Stimulated activated CD4-positive, alpha-beta T cell treated with anti-CD3 and anti-CD28 coated beads, Interleukin-4, amount 100 ng/mL, for 1 hour (primary cell): ENCODE measurements around the gene CLCF1.
A peak's percentile ranks its signal among the peaks of the same experiment; 100 is the strongest.
"Not testable (repeated sequence)": the region's sequence is repeated elsewhere in the genome, so short reads cannot be mapped to it uniquely, and the experiment has no call there.

Experiments
- DNase-seq: peaks from one replicate; pipeline ENCODE4 v3.0.0-alpha.2; 2020

The CLCF1 gene

DNA sequence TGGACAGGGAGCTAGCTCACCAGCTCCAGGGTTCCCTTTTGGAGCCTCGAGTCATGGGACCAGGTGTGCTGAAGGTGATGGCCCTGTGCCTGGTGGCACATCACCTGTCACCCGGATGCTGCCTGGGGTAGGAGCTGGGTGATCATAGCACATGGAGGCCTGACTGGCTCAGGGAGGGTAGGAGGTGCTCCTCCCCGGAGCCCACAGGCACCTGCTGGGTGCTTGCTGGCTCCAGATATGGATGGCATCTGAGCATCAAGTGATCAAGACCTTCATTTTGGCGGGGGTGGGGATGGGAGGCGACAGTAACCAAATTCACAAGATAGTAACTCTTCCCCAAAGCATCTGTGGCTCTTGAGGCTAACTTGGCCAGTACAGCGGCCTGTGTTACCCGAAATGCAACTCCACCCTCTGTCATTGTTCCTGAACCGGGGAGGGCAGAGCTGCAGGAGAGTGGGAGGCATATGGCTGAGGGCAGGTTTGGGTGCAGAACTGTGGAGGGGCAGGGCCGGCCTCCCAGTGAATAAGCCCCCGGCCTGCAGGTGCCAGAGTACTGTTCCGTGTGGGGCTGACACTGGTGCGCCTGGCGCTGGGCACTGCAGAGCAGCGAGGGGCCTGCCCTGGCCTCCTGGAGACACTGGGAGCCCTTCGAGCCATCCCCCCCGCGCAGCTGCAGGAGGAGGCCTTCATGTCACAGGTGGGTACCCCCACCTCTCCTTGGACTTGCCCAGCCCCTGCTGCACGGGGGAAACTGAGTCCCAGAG, 35.2 kb upstream of the CLCF1 start:
- DNase-seq: peak; percentile 23

DNA sequence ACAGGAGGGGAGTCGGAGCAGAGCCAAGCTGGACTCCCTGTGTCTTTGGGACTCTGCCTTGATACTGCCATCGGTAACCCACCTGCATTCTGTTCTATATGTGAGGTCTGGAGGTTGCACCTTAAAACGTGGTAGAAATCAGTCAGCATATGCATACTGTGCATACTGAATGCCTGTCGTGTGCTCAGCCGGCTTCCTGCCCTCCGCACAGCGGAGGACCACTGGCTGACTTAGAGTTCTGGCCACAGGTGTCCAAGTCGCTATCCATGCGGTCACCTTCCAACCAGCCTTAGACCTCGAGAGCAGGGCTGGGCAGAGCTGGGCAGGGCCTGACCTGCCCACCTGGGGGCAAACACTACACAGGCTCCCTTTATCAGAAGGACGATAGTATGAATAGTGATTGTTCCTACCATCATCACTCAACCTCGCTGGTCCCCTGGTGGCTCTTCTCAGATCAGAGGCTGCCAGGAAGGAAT, 34.3 kb upstream of the CLCF1 start:
- no peak for DNase-seq

- peak; percentile 35 for DNase-seq
Measured at GRCh38 chr11:67406969-67407687, 33.7 kb upstream of the CLCF1 start.

DNA sequence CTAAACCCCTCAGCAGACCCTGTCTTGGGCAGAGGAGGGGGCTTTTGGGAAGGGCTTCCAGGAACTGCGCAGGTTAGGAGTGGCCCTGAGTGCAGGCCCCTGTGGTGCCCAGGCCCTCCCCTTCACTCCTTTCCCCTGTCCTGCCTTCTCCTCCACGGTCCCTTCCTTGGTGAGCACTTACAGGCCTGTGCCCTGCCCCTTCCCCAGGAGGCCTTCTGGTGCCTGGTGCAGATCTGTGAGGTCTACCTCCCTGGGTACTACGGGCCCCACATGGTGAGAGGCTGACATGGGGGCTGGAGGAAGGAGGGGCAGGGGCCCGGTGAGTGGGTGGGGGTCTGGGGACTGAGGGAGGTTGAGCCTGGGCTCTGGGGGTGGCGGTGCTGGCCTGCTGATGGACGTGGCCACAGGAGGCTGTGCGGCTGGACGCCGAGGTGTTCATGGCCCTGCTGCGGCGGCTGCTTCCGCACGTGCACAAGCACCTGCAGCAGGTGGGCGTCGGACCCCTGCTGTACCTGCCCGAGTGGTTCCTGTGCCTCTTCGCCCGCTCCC, 33.1 kb upstream of the CLCF1 start:
- DNase-seq: no peak

GRCh38 chr11:67405688-67406339, 32.4 kb upstream of the CLCF1 start:
- DNase-seq: no peak

- peak; percentile 36 for DNase-seq
Measured at GRCh38 chr11:67405196-67405567, 31.8 kb upstream of the CLCF1 start.

DNA sequence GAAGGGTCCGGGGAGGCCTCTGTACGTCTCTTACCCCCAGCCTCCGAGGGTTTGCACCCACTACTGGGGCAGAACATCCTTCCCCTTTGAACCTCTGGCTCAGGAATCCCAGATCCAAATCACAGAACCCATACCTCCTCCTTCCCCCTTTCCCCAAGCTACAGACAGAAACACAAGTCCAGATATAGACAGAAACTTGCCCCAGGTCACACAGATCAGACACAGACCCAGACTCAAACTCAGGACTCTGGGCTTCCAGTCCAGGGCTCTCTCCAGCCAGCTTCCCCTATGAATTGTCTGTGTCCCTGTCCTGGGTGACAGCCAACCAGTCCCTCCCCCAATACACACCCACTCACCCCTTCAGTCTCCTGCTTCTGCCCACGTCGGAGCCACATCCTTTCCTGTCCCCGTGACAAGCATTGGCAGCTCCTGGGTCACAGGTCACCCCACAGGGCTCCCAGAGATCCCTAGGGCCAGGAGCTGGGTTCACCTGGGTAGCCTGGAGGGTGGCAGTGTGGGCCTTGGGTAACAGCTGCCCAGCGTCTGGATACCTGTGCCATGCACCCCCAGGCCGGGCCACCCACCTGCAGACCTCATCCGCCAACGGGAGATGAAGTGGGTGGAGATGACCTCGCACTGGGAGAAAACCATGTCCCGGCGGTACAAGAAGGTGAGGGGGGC, 31.3 kb upstream of the CLCF1 start:
- peak; percentile 47 for DNase-seq

GRCh38 chr11:67403085-67403484, 29.7 kb upstream of the CLCF1 start:
- not testable (repeated sequence) for DNase-seq

- not testable (repeated sequence) for DNase-seq
Measured at GRCh38 chr11:67402192-67402839, 28.9 kb upstream of the CLCF1 start.

DNA sequence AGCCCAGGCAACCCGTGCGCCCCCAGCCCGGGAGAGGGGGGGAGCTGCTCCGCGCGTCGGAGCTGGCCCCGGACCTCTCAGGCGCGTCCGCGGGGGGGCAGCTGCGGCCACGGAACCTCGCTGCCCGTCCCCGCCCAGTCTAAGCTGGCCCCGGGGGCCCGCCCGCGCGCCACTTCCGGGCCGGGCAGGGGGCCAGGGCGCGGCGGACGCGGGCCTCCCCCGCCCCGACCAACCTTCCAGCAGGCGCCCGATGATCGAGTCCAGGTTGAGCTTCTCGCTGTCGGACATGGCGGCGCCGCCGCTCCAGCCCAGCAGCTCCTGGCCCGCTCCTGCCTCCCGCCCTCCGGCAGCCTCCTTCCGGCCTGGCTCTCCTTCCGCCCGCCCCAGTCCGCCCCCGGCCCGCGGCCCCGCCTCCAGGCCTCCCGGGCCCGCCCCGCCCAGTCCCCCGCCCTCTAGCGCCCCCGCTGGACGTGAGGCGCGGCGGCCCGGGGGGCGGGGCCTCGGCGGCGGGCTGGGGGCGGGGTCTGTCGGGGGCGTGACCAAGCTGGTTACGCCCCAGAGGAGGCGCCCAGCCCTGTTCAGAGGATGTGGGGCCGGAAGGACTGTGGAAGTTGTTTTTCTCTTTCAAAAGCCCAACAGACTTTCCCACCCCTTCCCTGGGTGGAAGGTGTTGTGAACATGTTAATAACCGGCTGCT, 28.2 kb upstream of the CLCF1 start, which contains the start of gene PPP1CA:
Gene PPP1CA (minus strand): TSS at position 364 of the 697 bp plus-strand sequence. CDS start 76 bp downstream, at position 288.
- DNase-seq: peak; percentile 90

DNA sequence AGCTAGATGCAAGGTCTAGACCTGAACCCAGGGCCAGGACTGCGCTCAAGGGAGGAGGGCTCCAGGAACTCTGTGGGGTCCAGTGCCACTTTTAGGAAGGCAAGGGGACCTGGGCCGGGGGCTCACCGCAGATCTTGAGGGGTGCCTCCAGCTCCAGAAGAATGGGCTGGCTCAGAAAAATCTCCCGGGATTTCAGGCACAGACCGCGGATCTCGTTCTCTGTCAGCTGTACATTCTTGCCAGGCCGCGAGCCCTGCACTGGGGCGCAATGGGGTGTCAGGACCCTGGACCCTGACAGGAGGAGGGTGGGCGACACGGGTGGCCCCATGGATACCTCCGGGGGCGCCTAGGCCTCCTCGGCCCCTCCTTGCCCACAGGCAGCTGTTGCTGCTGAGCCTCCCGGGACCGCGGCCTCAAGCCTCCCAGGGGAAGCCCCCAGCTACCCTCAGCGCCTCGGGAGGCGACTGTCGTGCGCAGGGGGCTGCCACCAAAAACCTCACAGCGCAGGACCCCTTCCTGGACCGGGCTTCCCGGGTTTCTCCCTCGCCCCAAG, 27.6 kb upstream of the CLCF1 start:
- DNase-seq: no peak

- no peak for DNase-seq
Measured at GRCh38 chr11:67400251-67400941, 27.0 kb upstream of the CLCF1 start.

DNA sequence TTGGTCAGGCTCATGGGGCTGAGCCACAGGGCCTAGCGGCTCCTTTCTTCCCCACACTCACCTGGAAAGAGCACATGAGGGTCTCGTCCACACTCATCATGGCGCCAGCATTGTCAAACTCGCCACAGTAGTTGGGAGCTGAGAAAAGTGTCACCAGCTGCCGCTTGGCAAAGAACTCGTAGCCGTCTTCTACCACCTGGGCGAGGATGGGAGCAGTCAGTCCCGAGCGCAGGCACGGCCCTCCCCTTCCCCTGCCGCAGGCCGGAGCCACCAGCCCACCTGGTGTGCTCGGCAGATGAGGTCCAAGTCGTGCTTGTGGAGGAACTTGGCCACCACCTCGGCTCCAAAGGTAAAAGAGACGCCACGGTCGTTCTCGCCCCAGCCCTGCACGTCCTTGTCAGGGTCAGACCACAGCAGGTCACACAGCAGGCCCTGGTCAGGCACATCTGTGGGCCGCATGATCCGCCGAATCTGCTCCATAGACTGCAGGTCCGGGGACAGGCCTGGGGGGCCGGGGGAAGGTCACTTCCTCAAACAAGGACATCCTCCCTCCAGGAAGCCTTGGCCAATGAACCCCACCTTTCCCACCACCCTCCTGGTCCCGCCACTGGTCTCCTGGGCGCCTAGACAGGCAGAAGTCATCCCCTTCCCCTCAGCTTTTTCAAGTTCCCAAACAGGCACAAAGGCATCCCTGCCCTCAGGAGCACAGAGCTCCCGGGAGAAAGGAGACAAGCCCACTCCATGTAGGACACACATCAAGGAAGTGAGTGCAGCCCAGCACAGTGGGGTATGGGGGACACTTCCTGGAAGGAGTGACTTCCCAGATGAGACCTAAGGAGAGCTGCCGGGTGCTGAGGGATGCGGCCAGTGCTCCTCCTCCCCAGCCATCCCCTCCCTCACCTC, 25.5 kb upstream of the CLCF1 start:
- DNase-seq: no peak

- DNase-seq: no peak
Measured at GRCh38 chr11:67397986-67398660, 24.7 kb upstream of the CLCF1 start.

DNA sequence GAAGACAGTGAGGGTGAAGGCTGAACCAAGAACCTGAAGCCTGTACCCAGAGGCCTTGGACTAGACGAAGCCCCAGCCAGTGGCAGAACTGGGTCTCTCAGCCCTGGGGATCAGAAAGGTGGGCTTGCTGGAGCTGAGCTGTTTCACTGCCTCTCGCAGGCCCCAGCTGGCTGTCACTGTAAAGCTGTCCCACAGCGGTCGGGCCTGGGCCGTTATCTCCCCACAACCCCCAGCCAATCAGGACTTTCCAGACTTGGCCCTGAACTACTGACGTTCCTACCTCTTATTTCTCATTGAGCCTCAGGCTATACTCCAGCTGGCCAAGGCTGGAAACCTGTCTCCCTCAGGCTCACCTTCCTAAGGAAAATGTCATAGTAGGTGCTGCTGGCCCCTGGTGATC, 24.1 kb upstream of the CLCF1 start:
- no peak for DNase-seq

DNA sequence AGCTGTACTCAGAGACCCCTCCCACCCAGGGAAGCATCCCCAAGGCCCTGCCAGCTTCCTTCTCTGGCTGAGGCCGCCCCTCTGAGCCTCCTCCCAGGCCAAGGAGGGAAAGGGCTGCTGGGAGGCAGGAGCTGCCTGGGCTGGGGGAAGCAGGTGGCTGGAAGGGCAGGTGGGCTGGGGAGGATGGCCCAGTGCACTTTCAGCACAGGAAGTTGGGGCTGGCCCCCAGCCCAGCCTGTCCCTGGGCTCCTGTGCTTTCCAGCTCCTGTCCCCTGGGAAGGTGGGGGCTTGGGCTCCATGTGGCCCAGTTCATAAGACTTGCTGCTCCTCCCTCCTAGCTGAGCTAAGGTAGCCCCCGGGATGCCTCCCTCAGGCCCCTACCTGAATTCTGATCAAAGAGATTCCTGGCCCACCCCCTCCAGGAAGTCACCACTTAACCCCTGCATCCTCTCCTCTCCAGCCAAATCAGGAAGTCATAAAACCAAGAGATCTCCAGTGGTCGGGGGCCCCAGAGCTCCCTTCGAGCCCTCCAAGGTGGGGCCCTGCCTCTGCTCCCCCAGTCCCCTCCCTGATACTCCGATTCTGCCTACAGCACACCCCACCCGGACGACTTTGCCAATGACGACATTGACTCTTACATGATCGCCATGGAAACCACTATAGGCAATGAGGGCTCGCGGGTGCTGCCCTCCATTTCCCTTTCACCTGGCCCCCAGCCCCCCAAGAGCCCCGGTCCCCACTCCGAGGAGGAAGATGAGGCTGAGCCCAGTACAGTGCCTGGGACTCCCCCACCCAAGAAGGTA, 23.4 kb upstream of the CLCF1 start:
- DNase-seq: no peak

DNA sequence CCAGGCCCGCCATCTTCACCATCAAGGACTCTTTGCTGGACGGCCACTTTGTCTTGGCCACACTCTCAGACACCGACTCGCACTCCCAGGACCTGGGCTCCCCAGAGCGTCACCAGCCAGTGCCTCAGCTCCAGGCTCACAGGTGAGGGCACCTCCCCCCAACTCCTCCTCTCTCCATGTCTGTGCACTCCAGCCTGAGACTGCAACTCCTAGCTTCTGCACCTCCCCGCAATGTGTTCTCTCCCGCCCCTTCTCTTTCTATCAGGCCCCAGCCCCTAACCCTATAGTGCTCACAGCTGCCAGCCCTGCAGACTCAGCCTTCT, 22.8 kb upstream of the CLCF1 start:
- no peak for DNase-seq
